NCI-H524 (cell line): Measurements from ENCODE around the gene HADHA.
A peak's percentile ranks its signal among the peaks of the same experiment; 100 is the strongest.
"Not testable (repeated sequence)": the region's sequence is repeated elsewhere in the genome, so short reads cannot be mapped to it uniquely, and the experiment has no call there.

Experiments used
- DNase-seq, 2 experiments: peaks; one replicate each; lab custom pipeline; 2025; lab: John Stamatoyannopoulos, UW

The HADHA gene

GRCh38 chr2:26173776-26174482 is 70.5 kb downstream of the HADHA start:
- DNase-seq, result no peak

- DNase-seq, result peak in 1 of 2 experiments; percentile 25
Observed at GRCh38 chr2:26172871-26173775, 71.3 kb downstream of the HADHA start, which contains the start of gene GAREM2. GAREM2 (plus strand) TSS chr2:26173088; CDS start chr2:26173221, 133 bp downstream.

GRCh38 chr2:26172189-26172870 is 72.1 kb downstream of the HADHA start:
- no peak for DNase-seq

GRCh38 chr2:26170795-26171194 is 73.6 kb downstream of the HADHA start:
- no peak for DNase-seq

- DNase-seq, result no peak
Observed at GRCh38 chr2:26169681-26170414, 74.6 kb downstream of the HADHA start.

GRCh38 chr2:26169226-26169625 is 75.2 kb downstream of the HADHA start:
- no peak for DNase-seq

- DNase-seq, result no peak
Observed at GRCh38 chr2:26168785-26169184, 75.6 kb downstream of the HADHA start.

GRCh38 chr2:26166541-26166940 is 77.9 kb downstream of the HADHA start:
- not testable (repeated sequence) for DNase-seq

GRCh38 chr2:26165403-26165802 is 79.0 kb downstream of the HADHA start:
- no peak for DNase-seq

GRCh38 chr2:26164641-26165211 is 79.7 kb downstream of the HADHA start:
- no peak for DNase-seq

- DNase-seq, result no peak
Observed at GRCh38 chr2:26164231-26164630, 80.2 kb downstream of the HADHA start.

GRCh38 chr2:26162963-26163362 is 81.5 kb downstream of the HADHA start:
- DNase-seq, result peak; percentile 56 to 76

GRCh38 chr2:26161926-26162325 is 82.5 kb downstream of the HADHA start:
- DNase-seq, result no peak

GRCh38 chr2:26157580-26157979 is 86.9 kb downstream of the HADHA start:
- DNase-seq, result no peak

GRCh38 chr2:26150243-26150642 is 94.2 kb downstream of the HADHA start:
- no peak for DNase-seq

GRCh38 chr2:26148501-26148900 is 95.9 kb downstream of the HADHA start:
- DNase-seq, result no peak

- DNase-seq, result peak; percentile 25 to 74
Observed at GRCh38 chr2:26144953-26145680, 99.3 kb downstream of the HADHA start.

- DNase-seq, result no peak
Observed at GRCh38 chr2:26144031-26144430, 100.4 kb downstream of the HADHA start.

GRCh38 chr2:26141145-26141769 is 103.2 kb downstream of the HADHA start:
- no peak for DNase-seq
